HG03442 (cell line): ENCODE data around the gene CBLB.

Source experiments
- ATAC-seq: cut with Tn5 transposase; IDR thresholded peaks from one replicate; pipeline ENCODE4 v1.9.1; 2021; ENCODE audit warnings: mild to moderate bottlenecking, moderate library complexity; ENCODE audit not compliant: unreplicated experiment

CBLB gene

DNA sequence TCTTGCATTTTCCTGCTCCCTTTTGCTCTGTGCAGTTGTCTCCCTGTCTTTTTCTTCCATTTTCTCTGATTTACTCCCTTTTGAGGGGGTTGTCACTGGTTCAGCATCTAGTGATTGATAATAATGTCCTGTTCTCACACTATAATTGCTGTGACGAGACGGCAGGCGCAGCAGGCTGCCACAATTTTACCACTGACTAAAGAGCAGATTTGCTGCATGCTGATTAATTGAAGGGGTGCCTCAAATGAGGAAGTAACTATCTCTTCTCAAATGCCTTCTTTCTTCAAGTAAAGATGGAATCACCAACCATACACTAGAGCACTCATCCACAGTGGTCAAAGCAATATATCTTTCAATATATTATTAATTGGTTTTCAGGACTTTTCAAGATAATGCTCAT lies 219.3 kb downstream of the CBLB start:
- ATAC-seq, result no peak

DNA sequence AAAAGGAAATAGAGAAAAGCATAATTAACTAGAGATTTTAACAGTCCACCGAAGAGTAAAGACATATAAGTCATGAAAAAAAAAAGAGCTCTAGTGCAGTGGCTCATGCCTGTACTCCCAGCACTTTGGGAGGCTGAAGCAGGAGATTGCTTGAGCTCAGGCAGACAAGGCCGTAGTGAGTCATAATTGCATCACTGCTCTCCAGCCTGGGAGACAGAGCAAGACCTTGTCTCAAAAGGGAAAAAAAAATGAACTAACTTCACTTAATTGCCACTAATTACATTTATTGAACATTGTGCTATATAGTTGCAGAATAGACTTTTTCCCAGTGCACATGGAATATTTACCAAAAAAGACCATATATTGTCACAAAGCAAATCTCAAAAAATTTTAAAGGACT lies 221.8 kb downstream of the CBLB start:
- no peak for ATAC-seq

DNA sequence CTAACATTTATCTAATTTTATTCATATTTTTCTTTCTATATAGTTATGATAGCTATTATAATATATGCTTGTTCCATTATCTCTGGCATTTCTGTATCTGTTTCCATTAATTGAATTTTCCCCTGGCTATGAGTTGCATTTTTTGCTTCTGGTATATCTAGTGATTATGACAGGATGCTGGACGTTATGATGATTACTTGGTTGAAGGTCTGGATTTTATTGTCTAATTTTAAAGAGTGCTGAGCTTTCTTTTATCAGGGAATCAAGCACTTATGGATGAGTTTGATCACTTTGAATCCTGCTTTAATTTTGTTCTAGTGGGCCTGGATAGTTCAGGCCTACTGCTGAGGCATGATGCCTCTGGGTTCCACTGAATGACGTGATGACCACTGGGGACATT lies 229.7 kb downstream of the CBLB start:
- no peak for ATAC-seq

DNA sequence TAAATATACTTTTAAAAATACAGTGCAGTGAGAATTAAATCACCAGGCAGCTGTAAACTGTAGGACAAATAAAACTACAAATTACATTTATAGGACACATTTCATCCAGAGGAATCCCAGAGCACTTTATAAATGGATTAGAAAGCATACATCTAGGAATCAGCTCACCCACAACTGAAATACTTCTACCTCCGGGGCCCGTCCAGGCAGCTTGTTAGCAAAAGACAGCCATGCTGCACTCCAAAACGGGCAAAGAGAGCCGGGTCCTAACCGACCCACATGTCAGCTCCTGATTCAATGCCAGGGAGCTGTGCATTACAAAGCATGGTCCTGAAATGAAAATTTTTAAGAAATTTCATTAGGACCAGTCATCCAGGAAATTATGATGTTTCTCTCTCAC lies 234.1 kb downstream of the CBLB start:
- no peak for ATAC-seq

DNA sequence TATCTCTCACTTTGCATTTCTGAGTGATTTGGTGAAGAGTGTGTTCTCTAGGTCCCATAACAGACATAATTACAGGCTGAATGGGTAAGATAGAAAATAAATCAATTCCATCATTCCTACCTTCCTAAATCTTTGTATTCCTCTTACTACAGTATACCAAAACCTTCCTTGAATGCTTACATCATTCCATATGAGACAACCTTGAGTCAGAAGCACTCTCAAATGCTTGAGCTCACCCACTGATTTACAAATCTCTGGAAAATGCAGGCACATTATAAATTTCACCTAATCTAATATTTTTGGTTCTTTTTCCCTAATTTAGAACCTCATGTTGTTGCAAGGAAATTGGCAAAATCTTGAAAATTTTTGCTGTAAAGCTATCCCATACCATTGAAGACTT lies 239.1 kb downstream of the CBLB start:
- ATAC-seq, result no peak

DNA sequence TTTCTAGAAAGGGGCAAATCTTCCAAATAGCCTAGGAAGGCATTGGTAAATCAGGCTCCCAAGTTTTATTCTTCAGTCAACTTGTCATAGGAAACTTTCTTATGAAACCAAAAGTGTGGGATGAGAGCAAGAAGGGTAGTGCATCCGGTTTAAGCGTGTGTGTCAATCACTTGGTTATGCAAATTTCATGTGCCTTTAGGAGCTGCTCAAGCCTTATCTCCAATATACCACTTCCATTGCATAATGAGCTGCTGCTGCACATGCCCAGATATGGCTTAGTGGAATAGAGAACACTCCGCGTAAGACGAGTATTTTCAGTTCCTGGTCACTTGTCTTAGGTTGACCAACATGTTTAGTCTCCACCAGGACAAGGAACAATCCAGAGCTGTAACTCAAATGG lies 242.1 kb downstream of the CBLB start:
- no peak for ATAC-seq

DNA sequence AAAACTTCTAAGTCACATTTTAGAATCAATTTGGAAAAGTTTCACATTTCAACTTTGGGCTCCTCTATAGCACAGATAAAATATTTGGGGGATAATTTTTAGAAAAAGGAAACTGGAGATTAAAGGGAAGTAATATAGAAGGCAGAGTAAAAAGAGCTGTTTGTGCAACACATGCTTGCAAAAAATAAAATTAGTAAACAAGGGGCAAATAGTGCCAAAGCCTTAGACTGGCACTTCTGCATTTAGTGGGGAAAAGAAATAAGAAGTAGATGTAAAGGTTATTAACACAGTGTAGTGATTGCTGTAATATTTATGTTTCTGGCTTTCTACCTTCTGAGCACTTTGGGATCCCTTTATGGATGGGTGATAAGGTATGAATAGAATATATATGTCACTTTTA lies 246.6 kb downstream of the CBLB start:
- no peak for ATAC-seq

DNA sequence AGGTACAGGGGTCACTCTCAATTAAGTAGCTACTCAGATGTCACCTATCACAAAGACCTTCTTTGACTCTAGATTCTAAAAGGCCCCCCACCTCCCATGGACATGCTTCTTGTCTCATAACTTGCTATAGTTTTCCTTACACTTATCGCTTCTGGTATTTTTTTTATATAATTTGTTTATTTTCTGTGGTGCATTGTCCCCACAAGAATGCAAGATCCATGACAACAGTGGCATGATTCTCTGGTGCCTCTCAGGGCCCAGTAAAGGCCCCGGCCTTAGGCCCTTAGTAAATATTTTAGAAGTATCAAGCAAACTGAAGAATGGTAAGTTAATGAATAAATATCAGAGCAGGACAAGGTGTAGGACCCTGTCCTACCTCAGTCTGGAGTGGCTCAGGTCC lies 248.6 kb downstream of the CBLB start:
- ATAC-seq, result no peak

DNA sequence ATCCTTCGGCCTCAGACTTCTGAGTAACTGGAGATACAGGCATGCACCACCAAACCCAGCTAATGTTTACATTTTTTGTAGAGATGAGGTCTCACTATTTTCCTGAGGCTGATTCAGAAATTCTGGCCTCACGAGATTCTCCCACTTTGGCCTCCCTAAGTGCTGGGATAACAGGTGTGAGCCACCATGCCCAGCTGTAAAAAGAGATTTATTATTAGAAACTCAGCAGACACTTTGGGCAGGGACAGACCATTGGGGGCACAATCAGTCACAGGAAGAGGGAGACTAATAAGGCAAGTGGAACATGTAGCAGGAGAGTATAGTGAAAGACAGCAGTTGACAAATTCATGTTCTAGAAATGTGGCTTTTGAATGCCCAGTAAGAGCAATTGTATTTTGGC lies 249.2 kb downstream of the CBLB start:
- ATAC-seq, result no peak

DNA sequence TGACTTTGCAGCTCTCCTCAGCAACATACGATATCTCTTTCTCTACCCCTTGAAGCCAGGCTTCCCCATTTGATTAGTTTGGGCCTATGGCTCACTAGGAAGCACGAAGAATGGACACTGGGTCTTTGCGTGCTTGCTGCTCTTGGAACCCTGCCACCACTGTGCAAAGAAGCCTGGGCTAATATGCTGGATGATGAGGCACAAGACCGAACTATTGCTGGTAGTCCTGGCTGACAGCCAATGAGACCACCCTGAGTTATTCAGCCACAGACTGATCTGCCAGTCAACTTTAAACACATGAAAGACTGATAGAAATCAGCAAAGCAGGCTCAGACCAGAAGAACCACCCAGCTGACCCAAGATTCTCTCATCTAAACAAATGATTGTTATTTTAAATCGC lies 250.3 kb downstream of the CBLB start:
- no peak for ATAC-seq

DNA sequence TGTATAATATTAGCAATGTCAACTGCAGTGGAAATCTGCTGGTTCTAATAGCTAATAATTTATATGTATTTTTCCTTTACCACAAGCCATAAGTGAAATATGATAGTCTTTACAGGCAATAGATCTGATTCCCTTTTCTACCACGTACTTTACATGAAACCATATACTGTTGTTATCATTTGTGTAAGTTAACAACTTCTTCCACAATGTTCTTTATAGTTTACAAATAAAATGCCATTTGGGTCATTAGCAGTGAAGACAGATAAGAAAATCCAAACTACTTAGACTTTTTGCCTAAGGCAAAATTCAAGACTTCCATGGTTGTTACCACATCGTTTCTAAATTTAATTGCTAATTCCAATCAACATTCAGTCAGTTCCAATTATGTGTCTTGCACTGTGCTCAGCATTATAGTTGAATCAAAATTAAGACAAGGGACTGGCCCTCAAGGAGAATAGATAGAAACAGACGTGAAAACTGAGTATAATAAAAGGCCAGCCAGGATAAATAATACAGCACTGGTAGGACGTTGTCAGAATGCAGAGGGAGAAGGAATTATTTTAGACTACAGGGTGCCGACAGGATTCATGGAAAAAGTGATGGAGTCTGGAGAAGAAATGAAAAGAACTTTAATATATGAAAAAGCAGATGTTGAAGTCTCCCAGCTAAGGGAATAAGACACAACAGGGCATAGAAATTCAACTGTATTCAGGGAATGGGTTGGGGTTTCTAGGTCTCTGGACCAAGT lies 252.3 kb downstream of the CBLB start:
- no peak for ATAC-seq

DNA sequence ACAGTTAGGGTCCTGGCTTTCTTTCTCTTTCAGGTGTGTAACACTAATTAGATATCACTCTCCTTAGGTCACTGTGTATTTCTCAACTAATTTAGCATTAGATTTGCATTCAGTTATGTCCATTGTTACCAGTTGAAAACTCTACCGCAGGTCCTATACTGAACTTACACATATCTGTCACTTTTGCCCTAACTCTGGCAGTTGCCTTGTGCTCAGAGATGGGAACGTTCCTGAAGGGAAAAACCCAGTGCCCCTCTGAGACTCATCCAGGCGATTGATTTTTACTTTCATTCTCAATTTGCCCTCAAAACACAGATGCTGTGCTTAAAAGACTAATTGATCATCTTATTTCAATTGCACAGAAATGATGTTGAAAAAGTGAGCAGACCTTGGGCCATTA lies 253.0 kb downstream of the CBLB start:
- ATAC-seq, result peak; percentile 45

DNA sequence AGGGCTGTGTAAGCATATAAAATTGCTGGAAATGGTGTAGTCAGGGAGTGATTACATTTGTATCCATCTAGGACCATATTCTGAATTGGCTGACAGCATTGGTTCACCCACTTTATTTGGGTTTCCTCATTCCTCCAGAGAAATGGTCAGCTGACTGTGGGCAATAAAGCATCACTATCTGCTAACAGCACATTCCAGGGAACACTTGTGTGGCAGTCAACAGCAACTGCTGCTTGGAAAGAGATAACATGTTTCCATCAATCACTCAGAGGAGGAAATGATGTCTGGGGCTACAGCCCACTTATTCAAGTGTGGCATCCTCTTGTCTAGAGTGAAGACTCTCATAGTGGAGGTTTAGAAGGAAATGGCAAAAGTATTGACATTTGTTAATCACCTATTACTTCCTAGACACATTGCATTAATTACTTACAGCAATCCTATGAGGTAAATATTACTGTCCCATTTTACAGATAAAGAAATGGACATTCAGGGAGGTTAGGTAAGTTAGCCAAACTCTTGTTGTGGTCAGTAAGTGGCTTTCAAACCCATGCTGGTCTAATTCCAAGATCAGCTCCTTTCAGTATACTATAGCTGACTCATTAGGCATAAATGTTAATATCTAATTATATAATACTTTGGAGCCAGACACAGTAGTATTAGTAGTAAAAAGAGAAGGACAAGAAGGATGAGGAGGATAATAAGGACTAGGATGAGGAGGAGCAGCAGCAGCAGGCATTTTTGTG lies 254.4 kb downstream of the CBLB start:
- no peak for ATAC-seq

DNA sequence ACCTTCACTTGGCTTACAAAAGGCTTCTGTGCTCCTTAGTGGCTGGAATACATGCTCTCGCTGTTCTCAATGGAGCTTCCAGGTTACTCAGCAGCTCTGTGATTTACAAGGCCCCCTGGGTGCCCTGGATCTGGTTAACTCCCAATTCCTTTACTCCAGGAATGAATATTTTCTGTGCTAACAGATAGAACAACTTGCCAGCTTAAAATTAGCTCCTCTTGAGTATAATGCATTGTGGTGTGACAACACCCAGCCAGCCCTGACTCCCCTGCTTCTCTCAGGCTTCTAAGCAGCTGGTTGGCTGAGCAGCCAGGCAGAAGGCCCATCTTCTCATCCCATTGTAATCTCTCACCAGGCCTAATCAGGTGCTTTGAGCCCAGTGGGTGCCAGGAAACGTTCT lies 255.7 kb downstream of the CBLB start:
- ATAC-seq, result no peak

DNA sequence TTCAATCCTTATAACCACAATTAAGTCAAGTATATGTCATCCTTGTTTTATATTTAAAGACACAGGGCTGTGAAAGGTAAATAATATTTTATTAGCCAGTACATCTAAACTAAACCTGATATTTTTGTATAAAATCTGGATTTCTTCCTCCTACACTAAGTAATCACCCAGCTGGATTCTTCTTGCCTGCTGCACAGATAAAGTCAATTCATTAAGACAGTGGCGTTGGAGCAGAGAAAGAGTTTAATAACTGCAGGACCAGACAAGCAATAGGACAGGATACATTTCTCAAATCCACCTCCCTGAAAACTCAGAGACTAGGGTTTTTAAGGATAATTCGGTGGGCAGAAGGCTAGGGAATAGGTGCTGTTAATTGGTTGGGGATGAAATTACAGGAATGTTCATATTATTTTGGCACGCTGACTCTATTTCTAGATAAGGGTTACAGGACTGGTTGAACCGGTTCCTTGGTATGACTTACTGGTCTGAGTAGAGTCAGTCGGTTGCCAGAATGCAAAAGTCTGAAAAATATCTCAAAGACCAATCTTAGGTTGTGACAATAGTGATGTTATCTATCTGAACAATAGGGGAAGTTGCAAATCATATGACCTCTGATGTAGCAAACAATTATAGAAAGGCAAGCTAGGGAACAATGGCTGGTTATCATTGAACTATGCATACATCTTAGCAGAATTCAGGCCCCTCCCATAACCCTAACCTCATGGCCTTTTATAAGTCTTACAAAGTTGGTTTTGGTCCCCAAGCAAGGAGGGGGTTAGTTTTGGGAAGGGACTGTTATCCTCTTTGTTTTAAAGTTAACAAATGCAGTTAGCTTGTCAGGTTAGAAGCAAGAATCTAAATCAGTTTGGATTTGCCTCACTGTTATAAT lies 257.3 kb downstream of the CBLB start:
- ATAC-seq, result no peak

DNA sequence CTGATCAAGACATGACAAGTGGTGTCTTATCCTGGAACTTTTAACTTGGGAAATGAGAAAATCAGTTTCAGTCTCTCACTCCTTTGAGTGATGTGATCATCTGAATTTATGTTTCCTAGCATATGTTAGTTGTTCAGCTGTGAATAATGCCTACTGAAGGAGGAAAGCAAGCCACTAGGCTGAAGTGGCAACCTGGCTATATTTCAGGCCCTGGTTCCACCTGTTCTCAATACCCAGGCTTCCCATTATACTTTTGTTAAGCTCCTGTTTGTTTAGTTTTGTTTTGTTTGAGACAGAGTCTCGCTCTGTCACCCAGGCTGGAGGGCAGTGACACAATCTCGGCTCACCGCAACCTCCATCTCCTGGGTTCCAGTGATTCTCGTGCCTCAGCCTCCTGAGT lies 258.3 kb downstream of the CBLB start:
- ATAC-seq, result no peak

DNA sequence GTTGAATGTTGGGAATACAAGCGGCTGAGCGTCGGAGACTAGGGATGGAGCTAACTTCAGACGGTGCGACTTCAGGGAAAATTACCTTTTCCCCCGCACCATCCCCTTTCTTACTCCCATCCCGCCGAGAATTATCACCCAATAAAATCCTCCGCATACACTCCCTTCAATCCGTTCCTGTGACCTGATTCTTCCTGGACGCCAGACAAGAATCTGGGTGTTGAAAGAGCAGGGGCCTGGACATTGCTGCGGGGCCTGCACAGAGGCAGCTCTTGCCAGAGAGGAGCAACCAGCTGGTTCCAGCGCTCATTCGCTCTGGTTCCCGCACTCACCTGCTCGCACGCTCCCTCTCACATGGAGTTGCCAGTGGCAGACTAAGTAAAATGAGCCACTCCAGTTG lies 260.2 kb downstream of the CBLB start:
- no peak for ATAC-seq

DNA sequence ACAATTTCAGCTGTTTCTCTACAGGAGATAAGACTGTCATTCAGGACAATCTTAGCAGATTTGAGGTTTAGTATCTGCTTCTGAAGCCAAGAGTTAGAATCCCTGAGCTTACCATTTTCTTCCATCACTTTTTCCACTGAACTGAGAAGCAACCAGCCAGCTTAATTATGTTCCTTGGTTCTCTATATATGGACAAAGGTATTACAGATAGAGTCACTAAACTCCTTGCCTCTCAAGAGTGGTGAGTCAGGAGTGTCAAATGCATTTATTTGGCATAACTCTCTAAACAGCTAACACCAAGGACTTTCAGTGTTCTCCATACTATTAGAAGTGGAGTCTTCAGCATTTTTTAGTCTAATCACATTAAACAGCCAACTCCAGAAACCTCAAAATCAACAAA lies 262.8 kb downstream of the CBLB start:
- no peak for ATAC-seq
